ENCODE data around the gene FBXL7. TPM values are rescaled to one million over a fixed set of nuclear protein-coding genes. Genes with fewer than 3 reads are reported as not detected.

Gene FBXL7
- total and polyA plus RNA-seq, 9 of the 15 experiments (the other 6 are each of a cell fraction or from before 2014, with no cell fraction given), result 0.04 to 0.08 TPM; not detected in 7

DNA sequence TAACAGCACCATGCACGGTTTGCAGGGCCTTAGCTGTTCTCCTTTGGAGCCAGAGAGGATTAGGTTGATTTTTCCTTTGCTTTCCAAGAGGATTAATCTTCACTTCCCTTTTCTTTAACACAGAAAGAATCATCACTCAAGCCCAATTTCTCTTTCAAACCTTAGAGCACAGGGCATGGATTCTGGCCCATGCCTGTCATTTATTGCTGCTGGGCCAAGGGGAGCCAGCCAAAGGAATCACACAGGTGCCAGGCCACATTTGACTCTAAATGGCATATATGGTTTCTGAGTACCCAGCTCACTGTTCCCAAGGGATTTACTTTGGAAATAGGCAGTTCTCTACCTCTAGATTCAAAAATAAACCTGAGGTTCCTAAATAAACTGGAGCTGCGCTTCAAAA is 58.3 kb downstream of the FBXL7 start:
- no peaks in the 10 kb centered on the region for H3K27me3 ChIP-seq (ENCODE audit: control insufficient read depth in 2 of 2, insufficient read depth in 2 of 2, low read length in 2 of 2)
- H3K79me2 ChIP-seq (ENCODE audit: control insufficient read depth, insufficient read depth, low read length), result no peaks in the 10 kb centered on the region
- ChIA-PET POLR2A (no interaction called here), CTCF (ENCODE audit: low intra/inter-chr PET ratio) (no interaction called here)
- no peak overlapping the region for H3K4me3 ChIP-seq
- H3K4me1 ChIP-seq (replicated peaks in 1 of 2; ENCODE audit: control insufficient read depth in 2 of 2, insufficient read depth in 2 of 2, low read length in 2 of 2), result no peaks in the 10 kb centered on the region
- H3K4me2 ChIP-seq (ENCODE audit: insufficient read depth, low read length), result no peak overlapping the region
- TF ChIP-seq ZNF785 (CRISPR knock-in tag; IDR thresholded peaks at IDR 0.05) (no peak), SMAD2 (IDR thresholded peaks at IDR 0.05; ENCODE audit: low read depth, low read length) (no peak), ZC3H8 (IDR thresholded peaks at IDR 0.05) (no peak), TRIM28 (IDR thresholded peaks at IDR 0.05) (no peak), TEAD1 (CRISPR knock-in tag; IDR thresholded peaks at IDR 0.05) (no peak), TEAD2 (tag; IDR thresholded peaks at IDR 0.05) (no peak), EHMT2 (IDR thresholded peaks at IDR 0.05) (no peak), TAF9B (IDR thresholded peaks at IDR 0.05; ENCODE audit: partially characterized antibody) (no peak)
- TF ChIP-seq, protein P1, sequence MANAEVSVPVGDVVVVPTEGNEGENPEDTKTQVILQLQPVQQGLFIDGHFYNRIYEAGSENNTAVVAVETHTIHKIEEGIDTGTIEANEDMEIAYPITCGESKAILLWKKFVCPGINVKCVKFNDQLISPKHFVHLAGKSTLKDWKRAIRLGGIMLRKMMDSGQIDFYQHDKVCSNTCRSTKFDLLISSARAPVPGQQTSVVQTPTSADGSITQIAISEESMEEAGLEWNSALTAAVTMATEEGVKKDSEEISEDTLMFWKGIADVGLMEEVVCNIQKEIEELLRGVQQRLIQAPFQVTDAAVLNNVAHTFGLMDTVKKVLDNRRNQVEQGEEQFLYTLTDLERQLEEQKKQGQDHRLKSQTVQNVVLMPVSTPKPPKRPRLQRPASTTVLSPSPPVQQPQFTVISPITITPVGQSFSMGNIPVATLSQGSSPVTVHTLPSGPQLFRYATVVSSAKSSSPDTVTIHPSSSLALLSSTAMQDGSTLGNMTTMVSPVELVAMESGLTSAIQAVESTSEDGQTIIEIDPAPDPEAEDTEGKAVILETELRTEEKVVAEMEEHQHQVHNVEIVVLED (CRISPR knock-in tag; IDR thresholded peaks at IDR 0.05), result no peak
- TF ChIP-seq, protein P2, sequence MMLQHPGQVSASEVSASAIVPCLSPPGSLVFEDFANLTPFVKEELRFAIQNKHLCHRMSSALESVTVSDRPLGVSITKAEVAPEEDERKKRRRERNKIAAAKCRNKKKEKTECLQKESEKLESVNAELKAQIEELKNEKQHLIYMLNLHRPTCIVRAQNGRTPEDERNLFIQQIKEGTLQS (IDR thresholded peaks at IDR 0.05), result no peak
- TF ChIP-seq, protein P2 (CRISPR knock-in tag; conservative IDR thresholded peaks at IDR 0.05), result no peak
- H3K9me1 ChIP-seq (ENCODE audit: control insufficient read depth, insufficient read depth, low read length), result no peaks in the 10 kb centered on the region
- H3K36me3 ChIP-seq (ENCODE audit: control insufficient read depth, insufficient read depth, low read length), result no peaks in the 10 kb centered on the region
- in situ Hi-C loops (cut with MboI) (no loop called here), intact Hi-C loops (cut with micrococcal nuclease) (no loop called here)
- H3K27ac ChIP-seq (ENCODE audit: extremely low read depth, low read depth, low read length), result no peak overlapping the region
- no peak for ATAC-seq
- H4K20me1 ChIP-seq (replicated peaks; ENCODE audit: control insufficient read depth, insufficient read depth, low read length), result no peaks in the 10 kb centered on the region
- DNase-seq (ENCODE audit: extremely low read depth in 1 of 4, low spot score in 3 of 4), result no peak
- BruUV-seq (replicated peaks), result no TSS peak
- WGBS (ENCODE audit: insufficient coverage, low coverage, missing lambda C conversion rate), result 3% methylated on average over 2 of the region's 2 CpGs
- H3K9me3 ChIP-seq (replicated peaks; ENCODE audit: control insufficient read depth, insufficient read depth, low read depth, low read length), result no peaks in the 10 kb centered on the region
- H2AFZ ChIP-seq (ENCODE audit: low read depth, low read length), result no peak overlapping the region
- FAIRE-seq, result no peak
- H3K9ac ChIP-seq (ENCODE audit: insufficient read depth in 1 of 2, low read depth in 2 of 2, low read length in 2 of 2), result no peak overlapping the region

Data from K562 (cell line).